B cell (primary cell): ENCODE results near the gene MPPE1. TPM values are rescaled to one million over a fixed set of nuclear protein-coding genes. Genes with fewer than 3 reads are reported as not detected.

Source experiments
- ATAC-seq: fragments of 200-7000 bp; cut with Tn5 transposase; one replicate; pipeline ENCODE4 v1.10.0; 2021; ENCODE audit warnings: low read depth, mild to moderate bottlenecking, moderate number of reproducible peaks, moderate library complexity
- CTCF ChIA-PET: fragments of 350-600 bp; sonication (Branson Sonifier 250); formaldehyde crosslinking; loops from one replicate; lab custom pipeline; 2021; ENCODE audit warnings: antibody characterized with exemption, inconsistent platforms; lab: Charles Lee
- POLR2A ChIA-PET: fragments of 350-600 bp; sonication (Branson Sonifier 250); formaldehyde crosslinking; loops from one replicate; lab custom pipeline; 2021; ENCODE audit warnings: antibody characterized with exemption; lab: Charles Lee
- DNase-seq: peaks from one replicate; pipeline ENCODE4 v3.0.0; 2013
- H2AFZ ChIP-seq: 2 replicates; pipeline ENCODE4 v1.6.1; 2012; ENCODE audit warnings: mild to moderate bottlenecking, low read depth, low read length; ENCODE audit not compliant: insufficient read depth, poor library complexity, severe bottlenecking
- H3K27ac ChIP-seq, 2 donors: 1 replicate in 1 of 2; 2 replicates in 1 of 2; pipeline ENCODE4 v1.5.1; 2012 to 2013; ENCODE audit warnings: low read length in 2 of 2, mild to moderate bottlenecking in 2 of 2, moderate library complexity in 1 of 2
- H3K27me3 ChIP-seq, 4 experiments: fragments of 200-600 bp in 1 of 4; sonication (generic) in 1 of 4; replicated peaks in 1 of 4; 1 replicate in 2 of 4; 2 replicates in 2 of 4; pipeline versions ENCODE4 v1.6.1 to v1.7.0; 2013 to 2016; ENCODE audit warnings: low read length in 3 of 4, mild to moderate bottlenecking in 2 of 4, mixed read lengths in 1 of 4, moderate library complexity in 1 of 4; ENCODE audit not compliant: insufficient read depth in 4 of 4, control insufficient read depth in 3 of 4; ENCODE audit errors: control extremely low read depth in 1 of 4
- H3K36me3 ChIP-seq, 2 experiments: replicated peaks in 1 of 2; 1 replicate in 1 of 2; 2 replicates in 1 of 2; pipeline versions ENCODE4 v1.6.1 to v1.7.1; 2013; ENCODE audit warnings: low read length in 1 of 2; ENCODE audit not compliant: insufficient read depth in 2 of 2, control insufficient read depth in 1 of 2; ENCODE audit errors: control extremely low read depth in 1 of 2, extremely low read depth in 1 of 2
- H3K4me1 ChIP-seq, 2 donors: fragments of 200-600 bp in 1 of 2; sonication (generic) in 1 of 2; 1 replicate in 1 of 2; 2 replicates in 1 of 2; pipeline versions ENCODE4 v1.5.1 to v1.6.1; 2013 to 2017; ENCODE audit warnings: low read length in 2 of 2; ENCODE audit not compliant: control insufficient read depth in 2 of 2, insufficient read depth in 2 of 2
- H3K4me2 ChIP-seq: replicated peaks from 2 replicates; pipeline ENCODE3; 2012; ENCODE audit warnings: mild to moderate bottlenecking, low read depth, low read length; ENCODE audit not compliant: poor library complexity, severe bottlenecking
- H3K4me3 ChIP-seq, 5 experiments: fragments of 200-600 bp in 1 of 5; sonication (generic) in 1 of 5; 1 replicate in 3 of 5; 2 replicates in 2 of 5; pipeline versions ENCODE4 v1.5.1 to v1.7.0; 2011 to 2016; ENCODE audit warnings: low read length in 4 of 5, mild to moderate bottlenecking in 4 of 5, low read depth in 2 of 5, control low read depth in 1 of 5, moderate library complexity in 1 of 5; ENCODE audit not compliant: insufficient read depth in 1 of 5; ENCODE audit errors: control extremely low read depth in 1 of 5, extremely low read depth in 1 of 5
- H3K79me2 ChIP-seq: fragments of 200-600 bp; sonication (generic); one replicate; pipeline ENCODE4 v1.6.0; 2016; ENCODE audit warnings: low read length; ENCODE audit not compliant: control insufficient read depth, insufficient read depth
- H3K9ac ChIP-seq: fragments of 200-600 bp; sonication (generic); 2 replicates; pipeline ENCODE4 v1.6.1; 2017; ENCODE audit warnings: mild to moderate bottlenecking, low read length, moderate library complexity
- H3K9me3 ChIP-seq, 3 donors: one replicate each; pipeline versions ENCODE4 v1.6.1 to v1.7.1; 2013; ENCODE audit warnings: low read length in 2 of 3; ENCODE audit not compliant: control insufficient read depth in 2 of 3, insufficient read depth in 1 of 3; ENCODE audit errors: control extremely low read depth in 1 of 3
- H4K20me1 ChIP-seq: 2 replicates; pipeline ENCODE4 v1.6.0; 2012; ENCODE audit warnings: mild to moderate bottlenecking, low read length; ENCODE audit not compliant: insufficient read depth, control insufficient read depth, poor library complexity, severe bottlenecking
- H3K27ac Mint-ChIP-seq: one replicate; pipeline ENCODE4 v1.8.0; 2021; ENCODE audit warnings: mixed read lengths
- H3K27me3 Mint-ChIP-seq: one replicate; pipeline ENCODE4 v1.8.0; 2021; ENCODE audit warnings: mixed read lengths
- H3K4me1 Mint-ChIP-seq: one replicate; pipeline ENCODE4 v1.8.0; 2021; ENCODE audit warnings: mixed read lengths
- H3K4me3 Mint-ChIP-seq: one replicate; pipeline ENCODE4 v1.8.0; 2021; ENCODE audit warnings: mixed read lengths
- H3K9me3 Mint-ChIP-seq: one replicate; pipeline ENCODE4 v1.8.0; 2022; ENCODE audit warnings: mixed read lengths; ENCODE audit not compliant: insufficient read depth
- CTCF ChIP-seq: fragments of 200-600 bp; IDR thresholded peaks from one replicate; pipeline ENCODE4 v1.8.0; 2022; ENCODE audit warnings: antibody characterized with exemption, mild to moderate bottlenecking
- EZH2 ChIP-seq: IDR thresholded peaks from 2 replicates; pipeline ENCODE4 v1.6.1; 2012; ENCODE audit warnings: borderline replicate concordance, low read depth, mild to moderate bottlenecking, moderate library complexity, low read length; ENCODE audit not compliant: insufficient read depth, poor library complexity, severe bottlenecking
- WGBS: methylation state at CpG from one replicate; pipeline ENCODE4 v1.1.5; 2013; ENCODE audit warnings: missing lambda C conversion rate; ENCODE audit not compliant: insufficient coverage; 5-methylcytosine and 5-hydroxymethylcytosine counted together
- intact Hi-C: fragments of 100-400 bp; cut with micrococcal nuclease; formaldehyde crosslinking; loops from one replicate; pipeline ENCODE4 v1.10.0; 2022
- polyA plus RNA-seq: library from polyadenylated mRNA; depleted of rRNA; stranded (reverse); fragments of >200 nt; gene quantifications from 2 replicates; pipeline ENCODE4 v1.2.3, GENCODE V29; 2012
- total RNA-seq, 2 donors: library from RNA; stranded (reverse); fragments of 120-200 nt in 1 of 2; gene quantifications; 1 replicate in 1 of 2; 2 replicates in 1 of 2; pipeline versions ENCODE4 v1.2.3 to v1.2.4, GENCODE V29; 2013 to 2022

The MPPE1 gene
- total and polyA plus RNA-seq, 2 donors (not counting 1 experiment from before 2014, with no cell fraction given), result 51.1 to 57.5 TPM

DNA sequence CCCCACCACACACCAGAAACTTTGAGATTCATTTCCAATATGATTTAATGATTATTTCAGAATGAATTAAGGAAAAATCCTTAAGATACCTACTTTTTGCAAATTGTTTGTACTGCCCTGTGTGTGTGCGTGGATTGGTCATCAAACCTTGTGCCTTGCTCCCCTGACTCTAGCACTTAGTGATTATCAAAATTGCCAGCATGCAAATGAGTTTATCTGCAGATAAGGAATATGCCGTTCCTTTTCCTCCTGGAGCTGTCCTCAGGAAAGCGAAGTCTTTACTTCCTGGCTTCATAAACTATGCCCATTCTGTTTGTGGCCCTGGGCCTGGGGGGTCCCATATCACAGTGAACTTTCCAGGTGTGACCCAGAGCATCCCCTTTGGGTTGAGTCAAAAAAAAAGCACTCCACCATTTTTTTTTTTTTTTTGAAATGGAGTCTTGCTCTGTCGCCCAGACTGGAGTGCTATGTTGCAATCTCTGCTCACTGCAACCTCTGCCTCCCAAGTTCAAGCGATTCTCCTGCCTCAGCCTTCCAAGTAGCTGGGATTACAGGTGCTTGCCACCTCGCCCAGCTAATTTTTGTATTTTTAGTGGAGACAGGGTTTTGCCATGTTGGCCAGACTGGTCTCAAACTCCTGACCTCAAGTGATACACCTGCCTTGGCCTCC is 45.5 kb downstream of the MPPE1 start:
- Mint-ChIP-seq H3K4me3 (no peak overlapping the region), H3K4me1 (no peaks in the 10 kb centered on the region), H3K27me3 (peaks cover 14% of the 10 kb centered on the region), H3K27ac (no peak overlapping the region), H3K9me3 (no peaks in the 10 kb centered on the region)
- TF ChIP-seq CTCF (no peak), EZH2 (no peak)
- no peaks in the 10 kb centered on the region for H4K20me1 ChIP-seq
- H3K4me3 ChIP-seq, result no peak overlapping the region
- H3K79me2 ChIP-seq, result no peaks in the 10 kb centered on the region
- no peaks in the 10 kb centered on the region for H3K36me3 ChIP-seq
- no peak overlapping the region for H3K4me2 ChIP-seq
- no peaks in the 10 kb centered on the region for H3K4me1 ChIP-seq
- ATAC-seq (no peak), DNase-seq (no peak)
- H3K27ac ChIP-seq, result no peak overlapping the region
- ChIA-PET CTCF (no interaction called here), POLR2A (no interaction called here)
- no peaks in the 10 kb centered on the region for H3K9me3 ChIP-seq
- 87% methylated on average over 2 of the region's 6 CpGs for WGBS
- no peak overlapping the region for H2AFZ ChIP-seq
- intact Hi-C loops, result no loop called here
- H3K9ac ChIP-seq, result no peak overlapping the region
- no peaks in the 10 kb centered on the region for H3K27me3 ChIP-seq

- no peaks in the 10 kb centered on the region for H4K20me1 ChIP-seq
- Mint-ChIP-seq H3K27ac (no peak overlapping the region), H3K4me3 (no peak overlapping the region), H3K27me3 (peaks cover 14% of the 10 kb centered on the region), H3K9me3 (no peaks in the 10 kb centered on the region), H3K4me1 (peaks cover 2% of the 10 kb centered on the region)
- H3K36me3 ChIP-seq, result no peaks in the 10 kb centered on the region
- TF ChIP-seq CTCF, result no peak
- TF ChIP-seq EZH2, result no peak
- CTCF ChIA-PET, result no interaction called here
- POLR2A ChIA-PET, result no interaction called here
- no peaks in the 10 kb centered on the region for H3K9me3 ChIP-seq
- no peak overlapping the region for H3K9ac ChIP-seq
- ATAC-seq, result no peak
- no peak overlapping the region for H3K27ac ChIP-seq
- intact Hi-C loops, result no loop called here
- no peaks in the 10 kb centered on the region for H3K4me1 ChIP-seq
- DNase-seq, result no peak
- H3K79me2 ChIP-seq, result no peaks in the 10 kb centered on the region
- WGBS, result 96% methylated on average over 15 of the region's 20 CpGs
- no peak overlapping the region for H2AFZ ChIP-seq
- H3K4me3 ChIP-seq, result no peak overlapping the region
- no peak overlapping the region for H3K4me2 ChIP-seq
- no peaks in the 10 kb centered on the region for H3K27me3 ChIP-seq
Observed at GRCh38 chr18:11861583-11862288, 46.4 kb downstream of the MPPE1 start.
